Heart right ventricle (tissue), 16 donors: ENCODE measurements around the gene ST8SIA5. TPM values are rescaled to one million over a fixed set of nuclear protein-coding genes. Genes with fewer than 3 reads are reported as not detected.

Source experiments
- ATAC-seq, 8 donors: fragments of 200-7000 bp; cut with Tn5 transposase; one replicate each; pipeline ENCODE4 v1.9.1; 2020; ENCODE audit warnings: mild to moderate bottlenecking in 8 of 8, moderate library complexity in 8 of 8, moderate number of reproducible peaks in 1 of 8
- DNase-seq, 2 donors: peaks; one replicate each; pipeline ENCODE4 v3.0.0-alpha.2; 2020
- H3K27ac ChIP-seq, 10 donors: fragments of 200-600 bp; sonication (generic) in 2 of 10; one replicate each; pipeline versions ENCODE4 v1.5.0 to v1.8.0; 2020 to 2022; ENCODE audit warnings: mild to moderate bottlenecking in 3 of 10
- H3K27me3 ChIP-seq, 7 donors: fragments of 200-600 bp; one replicate each; pipeline ENCODE4 v1.8.0; 2021 to 2022; ENCODE audit warnings: mild to moderate bottlenecking in 2 of 7
- H3K36me3 ChIP-seq, 9 donors: fragments of 200-600 bp; sonication (generic) in 1 of 9; one replicate each; pipeline versions ENCODE4 v1.5.0 to v1.8.0; 2020 to 2022; ENCODE audit warnings: mild to moderate bottlenecking in 2 of 9
- H3K4me1 ChIP-seq, 9 donors: fragments of 200-600 bp; sonication (generic) in 1 of 9; one replicate each; pipeline versions ENCODE4 v1.5.0 to v1.8.0; 2020 to 2022; ENCODE audit warnings: mild to moderate bottlenecking in 4 of 9
- H3K4me3 ChIP-seq, 10 donors: fragments of 200-600 bp; sonication (generic) in 2 of 10; one replicate each; pipeline versions ENCODE4 v1.5.0 to v1.8.0; 2020 to 2022; ENCODE audit warnings: mild to moderate bottlenecking in 7 of 10, moderate library complexity in 2 of 10
- H3K9me3 ChIP-seq, 11 donors: fragments of 200-600 bp in 10 of 11; sonication (generic) in 2 of 11; one replicate each; pipeline versions ENCODE4 v1.5.0 to v1.8.0; 2013 to 2022; ENCODE audit warnings: mild to moderate bottlenecking in 2 of 11, control low read depth in 1 of 11, moderate library complexity in 1 of 11
- CTCF ChIP-seq, 9 donors: fragments of 200-600 bp; sonication (generic) in 2 of 9; IDR thresholded peaks; one replicate each; pipeline versions ENCODE4 v1.5.0 to v1.8.0; 2021 to 2022; ENCODE audit warnings: antibody characterized with exemption in 9 of 9, mild to moderate bottlenecking in 5 of 9, moderate library complexity in 1 of 9
- WGBS, 2 donors: extraction: QIAGEN DNeasy Blood & Tissue Kit; methylation state at CpG; one replicate each; pipeline ENCODE4 v1.1.7; 2013; ENCODE audit warnings: inconsistent platforms in 1 of 2; 5-methylcytosine and 5-hydroxymethylcytosine counted together
- intact Hi-C, 10 donors: fragments of 100-400 bp; cut with DNase I; formaldehyde crosslinking; loops; one replicate each; pipeline versions ENCODE4 v1.11.1 to v1.14.2; 2022
- polyA plus RNA-seq, 2 donors: library from polyadenylated mRNA; stranded (reverse); fragments of 200-250 nt; gene quantifications; one replicate each; pipeline ENCODE4 v1.2.3, GENCODE V29; 2013
- total RNA-seq, 10 donors: library from RNA; stranded (reverse); fragmentation: NEBNext Ultra II Directional in 3 of 10; extraction: Animal tissue kit (Norgen Biotek cat#: 25700) in 3 of 10; gene quantifications; one replicate each; pipeline versions ENCODE4 v1.2.1 to v1.2.4, GENCODE V29; 2021 to 2023
- donor health status: Arrhythmogenic right ventricular cardiomyopathy.
- donor health status: ischemic (EF 13 %, LVEDD 7.1; RV severe dilation, severe dysfunction).
- donor health status: healthy with polysubstance abuse.
- donor health status: DM: no; HTN: yes; CAD: no.
- donor health status: DM: no; HTN: no; CAD: no.
- donor health status: ischemic (EF 25% LVEDD 6.9; RV normal size, moderate dysfunction).
- donor health status: ischemic (EF 25% LVEDD 5.7; RV mildly dilated, moderate dysfunction).
- donor health status: healthy.
- donor health status: DM: yes; HTN: yes; CAD: no.
- donor health status: Ischemic cardiomyopathy.
- donor health status: ischemic (EF 35%, LVEDD 5.7; RV mildly dilated, moderate dysfunction).
- donor health status: nonischemic (EF 11% LVEDD 7.7; RV severe dilation, severe dysfunction).
- donor health status: DM: yes; HTN: yes; CAD: no.
- donor health status: PGD.
- donor health status: ischemic (EF 29% LVEDD 5.4; RV normal size, mild dysfunction).
- donor health status: nonischemic (EF 23%, LVEDD 6.1; RV moderate dilation, normal function).

ST8SIA5 gene
- total and polyA plus RNA-seq, 12 donors: 1.0 to 16.8 (median 5.1) TPM

- WGBS, 2 donors: 82 to 84% methylated on average over 7 of the region's 7 CpGs
- no peak for DNase-seq
- intact Hi-C loops: no loop called here
Measured at GRCh38 chr18:46646468-46646867, 110.4 kb downstream of the ST8SIA5 start.

DNA sequence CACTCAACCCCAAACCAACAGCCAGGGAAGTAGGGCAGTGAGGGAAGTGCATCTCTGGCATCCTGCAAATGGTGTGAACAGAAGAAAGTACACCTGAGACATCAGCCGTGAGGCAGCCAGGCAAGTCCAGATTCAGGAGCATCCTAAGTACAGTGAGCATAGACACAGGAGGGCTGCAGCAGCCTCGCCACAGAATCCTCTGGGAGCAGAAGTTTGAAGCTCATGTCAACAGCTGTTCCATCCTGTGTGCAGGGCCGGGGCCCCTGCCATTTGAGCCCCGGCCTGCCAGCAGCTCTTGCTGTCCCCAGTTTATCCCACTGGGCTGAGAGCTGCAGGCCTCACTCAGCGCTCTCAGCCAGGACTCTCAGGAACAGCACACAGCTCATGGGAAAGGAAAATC is 114.3 kb downstream of the ST8SIA5 start:
- H3K27me3 ChIP-seq: peaks cover 0 to 3% (median 0%) of the 10 kb centered on the region in 7 donors
- WGBS, 2 donors: 69 to 80% methylated on average over 5 of the region's 5 CpGs
- TF ChIP-seq CTCF (IDR thresholded peaks at IDR 0.05): no peak
- H3K4me3 ChIP-seq: no peak overlapping the region
- H3K4me1 ChIP-seq: no peaks in the 10 kb centered on the region
- H3K27ac ChIP-seq: no peak overlapping the region
- intact Hi-C loops: no loop called here
- peaks cover 0 to 5% (median 0%) of the 10 kb centered on the region in 11 donors for H3K9me3 ChIP-seq
- DNase-seq (no peak), ATAC-seq (no peak)
- no peaks in the 10 kb centered on the region for H3K36me3 ChIP-seq

More at GRCh38 chr18:46646468-46646867, 110.4 kb downstream of the ST8SIA5 start:
- no peaks in the 10 kb centered on the region for H3K9me3 ChIP-seq
- no peak overlapping the region for H3K27ac ChIP-seq
- no peak for TF ChIP-seq CTCF (IDR thresholded peaks at IDR 0.05)
- H3K36me3 ChIP-seq: no peaks in the 10 kb centered on the region
- H3K4me3 ChIP-seq: no peak overlapping the region
- H3K27me3 ChIP-seq: peaks cover 0 to 3% (median 0%) of the 10 kb centered on the region in 7 donors
- no peaks in the 10 kb centered on the region for H3K4me1 ChIP-seq
- no peak for ATAC-seq

DNA sequence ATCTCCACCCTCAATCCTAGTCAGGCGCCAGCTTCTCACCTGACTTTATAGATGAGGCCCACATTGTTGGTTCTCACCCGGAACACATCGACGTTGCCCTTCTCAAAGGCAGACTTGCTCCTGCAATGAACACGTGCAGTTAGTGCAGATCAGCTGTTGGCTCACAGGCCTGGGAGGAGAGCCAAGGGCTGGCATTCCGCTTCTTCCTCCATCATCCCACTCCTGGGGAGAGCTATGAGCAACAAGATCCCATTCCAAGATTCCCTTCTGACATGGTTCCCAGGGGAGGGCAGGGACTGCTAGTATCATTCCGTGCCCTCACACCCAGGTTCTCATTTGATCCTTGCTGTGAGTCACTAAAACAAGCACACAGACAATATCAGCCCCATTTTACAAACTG is 114.9 kb downstream of the ST8SIA5 start:
- Histone ChIP-seq H3K4me3 (no peak overlapping the region), H3K27ac (no peak overlapping the region), H3K36me3 (no peaks in the 10 kb centered on the region), H3K9me3 (peaks cover 0 to 5% (median 0%) of the 10 kb centered on the region in 11 donors), H3K4me1 (no peaks in the 10 kb centered on the region), H3K27me3 (peaks cover 0 to 3% (median 0%) of the 10 kb centered on the region in 7 donors)
- intact Hi-C loops: no loop called here
- DNase-seq (no peak), ATAC-seq (peak in 1 of 8 donors; percentile 57)
- 63 to 66% methylated on average over 7 of the region's 7 CpGs for WGBS, 2 donors
- TF ChIP-seq CTCF (IDR thresholded peaks at IDR 0.05): no peak

DNA sequence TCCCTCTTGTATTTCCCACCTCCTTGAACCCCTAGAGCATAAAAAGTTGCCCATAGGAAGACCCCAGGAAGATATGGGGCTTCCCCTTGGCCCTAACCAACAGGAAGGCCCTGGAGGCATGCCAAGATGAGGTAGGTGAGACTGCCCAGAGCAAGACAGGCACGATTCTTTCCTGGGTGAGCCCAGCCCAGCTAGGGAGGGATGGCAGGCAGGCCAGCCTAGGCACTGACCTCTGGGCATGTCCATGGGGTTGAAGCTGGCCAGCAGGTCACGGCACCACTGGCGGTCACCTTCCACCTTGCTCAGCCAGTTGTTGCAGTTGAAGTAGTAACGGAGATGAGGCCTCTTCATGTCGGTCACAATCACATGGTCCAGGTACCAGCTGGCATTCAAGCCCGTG is 117.5 kb downstream of the ST8SIA5 start:
- intact Hi-C loops: no loop called here
- H3K4me3 ChIP-seq: no peak overlapping the region
- no peak for TF ChIP-seq CTCF (IDR thresholded peaks at IDR 0.05)
- no peak overlapping the region for H3K27ac ChIP-seq
- peaks cover 0 to 3% (median 0%) of the 10 kb centered on the region in 7 donors for H3K27me3 ChIP-seq
- H3K9me3 ChIP-seq: peaks cover 0 to 5% (median 0%) of the 10 kb centered on the region in 11 donors
- DNase-seq: no peak
- no peaks in the 10 kb centered on the region for H3K36me3 ChIP-seq
- WGBS, 2 donors: 88 to 89% methylated on average over 6 of the region's 6 CpGs
- H3K4me1 ChIP-seq: no peaks in the 10 kb centered on the region
- no peak for ATAC-seq
